A549 (cell line): ENCODE data around the gene CMTM3.

Source experiments
- CTCF ChIP-seq: fragments of >200 bp; sonication (Bioruptor Twin); formaldehyde crosslinking; IDR thresholded peaks from 3 replicates; pipeline ENCODE4 v1.5.1; 2016
- ELK1 ChIP-seq: fragments of 150-350 bp; IDR thresholded peaks from 2 replicates; pipeline ENCODE4 v1.6.1; 2014; ENCODE audit warnings: low read depth, mild to moderate bottlenecking, low read length
- HOXB5 ChIP-seq: fragments of 250-450 bp; sonication (Bioruptor Pico); IDR thresholded peaks from 2 replicates; pipeline ENCODE4 v1.5.0; 2020; ENCODE audit warnings: mild to moderate bottlenecking, moderate library complexity
- MAX ChIP-seq: IDR thresholded peaks from 2 replicates; pipeline ENCODE4 v1.6.1; 2012
- NFE2L2 ChIP-seq: fragments of 150-350 bp; conservative IDR thresholded peaks from 2 replicates; pipeline ENCODE4 v1.6.1; 2014; ENCODE audit warnings: low read length
- POLR2A ChIP-seq: IDR thresholded peaks from 2 replicates; pipeline ENCODE4 v1.6.1; 2012; ENCODE audit warnings: mild to moderate bottlenecking, low read length
- REST ChIP-seq: fragments of 200-600 bp; sonication (generic); IDR thresholded peaks from 2 replicates; pipeline ENCODE4 v1.6.1; 2016; ENCODE audit warnings: antibody characterized with exemption, mild to moderate bottlenecking, moderate library complexity
- RNF2 ChIP-seq: fragments of 200-600 bp; sonication (generic); IDR thresholded peaks from 2 replicates; pipeline ENCODE4 v1.6.1; 2016; ENCODE audit warnings: low read depth, mild to moderate bottlenecking, antibody characterized with exemption, moderate library complexity, borderline replicate concordance
- SREBF2 ChIP-seq: fragments of 450-650 bp; IDR thresholded peaks from 2 replicates; pipeline ENCODE4 v1.6.1; 2014; ENCODE audit warnings: mild to moderate bottlenecking, moderate library complexity
- TP53 ChIP-seq: fragments of 250-450 bp; sonication (Bioruptor Pico); IDR thresholded peaks from 2 replicates; pipeline ENCODE4 v1.5.0; 2021; ENCODE audit warnings: mild to moderate bottlenecking, moderate library complexity

GRCh38 chr16:66634527-66635196, 30.2 kb downstream of the CMTM3 start:
- TF ChIP-seq SREBF2 (no peak), MAX (no peak), POLR2A (no peak), TP53 (CRISPR knock-in tag) (no peak), CTCF (no peak), ELK1 (no peak), RNF2 (no peak), HOXB5 (no peak), NFE2L2 (no peak), REST (no peak)
